Esophagus squamous epithelium (tissue), 5 donors: ENCODE measurements around the gene TSPEAR. TPM values are rescaled to one million over a fixed set of nuclear protein-coding genes. Genes with fewer than 3 reads are reported as not detected.

ENCODE experiments used
- DNase-seq: peaks from one replicate; lab custom pipeline; 2025; lab: John Stamatoyannopoulos, UW
- H3K27ac ChIP-seq, 4 donors: fragments of 200-600 bp; sonication (generic); one replicate each; pipeline ENCODE4 v1.5.1; 2016 to 2019; ENCODE audit warnings: mild to moderate bottlenecking in 1 of 4
- H3K27me3 ChIP-seq, 4 donors: fragments of 200-600 bp; sonication (generic); 1 replicate in 3 of 4; 2 replicates in 1 of 4; pipeline versions ENCODE4 v1.5.1 to v1.6.0; 2017 to 2021; ENCODE audit warnings: antibody characterized with exemption in 1 of 4
- H3K36me3 ChIP-seq, 3 donors: fragments of 200-600 bp; sonication (generic); one replicate each; pipeline ENCODE4 v1.5.1; 2016 to 2019
- H3K4me1 ChIP-seq, 3 donors: fragments of 200-600 bp; sonication (generic); one replicate each; pipeline ENCODE4 v1.5.1; 2017 to 2019
- H3K4me3 ChIP-seq, 4 donors: fragments of 200-600 bp; sonication (generic); 1 replicate in 3 of 4; 2 replicates in 1 of 4; pipeline ENCODE4 v1.5.1; 2016 to 2019; ENCODE audit warnings: mild to moderate bottlenecking in 2 of 4, moderate library complexity in 1 of 4
- H3K9me3 ChIP-seq, 3 donors: fragments of 200-600 bp; sonication (generic); one replicate each; pipeline ENCODE4 v1.5.1; 2016 to 2019
- CTCF ChIP-seq, 6 experiments: fragments of 450-650 bp in 4 of 6; fragments of 200-600 bp in 2 of 6; sonication (generic) in 2 of 6; IDR thresholded peaks; one replicate each; pipeline ENCODE4 v1.5.1; 2016 to 2019; ENCODE audit warnings: antibody characterized with exemption in 6 of 6, mild to moderate bottlenecking in 4 of 6, moderate library complexity in 4 of 6
- POLR2A ChIP-seq, 4 donors: fragments of 450-650 bp; IDR thresholded peaks; one replicate each; pipeline ENCODE4 v1.6.1; 2017; ENCODE audit warnings: antibody characterized with exemption in 4 of 4, mild to moderate bottlenecking in 4 of 4, moderate library complexity in 3 of 4
- WGBS, 2 donors: methylation state at CpG; one replicate each; pipeline ENCODE4 v1.1.5; 2018; 5-methylcytosine and 5-hydroxymethylcytosine counted together
- intact Hi-C: fragments of 100-400 bp; cut with DNase I; formaldehyde crosslinking; loops from one replicate; pipeline ENCODE4 v1.15.0; 2022
- total RNA-seq, 4 donors: library from RNA; depleted of rRNA; stranded (reverse); fragments of >200 nt; gene quantifications; one replicate each; pipeline ENCODE4 v1.1.0, GENCODE V29; 2016
- donor health status: DM: yes; HTN: yes; CAD: no.

TSPEAR gene
- total RNA-seq, 4 donors from 2014 or later = not detected

DNA sequence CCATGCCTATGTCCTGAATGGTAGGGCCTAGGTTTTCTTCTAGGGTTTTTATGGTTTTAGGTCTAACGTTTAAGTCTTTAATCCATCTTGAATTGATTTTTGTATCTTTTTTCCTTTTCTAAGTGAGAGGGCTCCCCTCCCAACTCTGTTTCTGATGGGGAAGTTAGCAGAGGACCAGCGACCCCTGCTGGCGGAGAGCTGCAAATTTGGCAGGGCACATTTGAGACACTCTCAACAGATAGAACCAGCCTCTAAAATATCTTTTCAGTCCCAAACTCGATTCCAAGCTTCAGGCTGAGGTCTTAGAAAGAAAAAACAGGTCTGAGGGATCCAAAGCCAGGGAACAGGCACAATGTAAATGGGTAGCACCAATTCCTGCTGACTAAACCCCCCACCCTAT is 223.5 kb downstream of the TSPEAR start:
- WGBS, 2 donors = 33 to 35% methylated on average over 1 to 4 of the region's 4 CpGs

GRCh38 chr21:44486302-44486701 is 225.1 kb downstream of the TSPEAR start:
- H3K4me3 ChIP-seq = peak overlapping the region in 1 of 4 donors; percentile 25
- no peaks in the 10 kb centered on the region for H3K4me1 ChIP-seq
- intact Hi-C loops = no loop called here
- no peak overlapping the region for H3K27ac ChIP-seq
- no peak for DNase-seq
- TF ChIP-seq POLR2A (IDR thresholded peaks at IDR 0.05) (no peak), CTCF (IDR thresholded peaks at IDR 0.05) (no peak)
- WGBS, 2 donors = 82 to 88% methylated on average over 9 to 14 of the region's 16 CpGs
- H3K36me3 ChIP-seq = no peaks in the 10 kb centered on the region
- H3K27me3 ChIP-seq = peaks cover 0 to 45% (median 0%) of the 10 kb centered on the region in 4 donors
- H3K9me3 ChIP-seq = no peaks in the 10 kb centered on the region

More for the DNA sequence above, 223.5 kb downstream of the TSPEAR start:
- peaks cover 0 to 37% (median 0%) of the 10 kb centered on the region in 4 donors for H3K27me3 ChIP-seq
- no peak overlapping the region for H3K27ac ChIP-seq
- intact Hi-C loops = no loop called here
- DNase-seq = no peak
- no peak overlapping the region for H3K4me3 ChIP-seq
- H3K36me3 ChIP-seq = no peaks in the 10 kb centered on the region
- no peaks in the 10 kb centered on the region for H3K4me1 ChIP-seq
- TF ChIP-seq POLR2A (IDR thresholded peaks at IDR 0.05) (no peak), CTCF (IDR thresholded peaks at IDR 0.05) (peak in 4 of 6 experiments; percentile 7 to 42 (median 20))
- H3K9me3 ChIP-seq = peaks cover 0 to 14% (median 3%) of the 10 kb centered on the region in 3 donors

GRCh38 chr21:44485796-44486195 is 225.6 kb downstream of the TSPEAR start:
- intact Hi-C loops = no loop called here
- H3K4me1 ChIP-seq = no peaks in the 10 kb centered on the region
- H3K9me3 ChIP-seq = no peaks in the 10 kb centered on the region
- DNase-seq = no peak
- no peaks in the 10 kb centered on the region for H3K36me3 ChIP-seq
- H3K27ac ChIP-seq = no peak overlapping the region
- 59 to 76% methylated on average over 6 to 10 of the region's 10 CpGs for WGBS, 2 donors
- TF ChIP-seq CTCF (IDR thresholded peaks at IDR 0.05) (no peak), POLR2A (IDR thresholded peaks at IDR 0.05) (no peak)
- H3K27me3 ChIP-seq = peaks cover 0 to 41% (median 0%) of the 10 kb centered on the region in 4 donors
- H3K4me3 ChIP-seq = peak overlapping the region in 3 of 4 donors; percentile 7 to 31 (median 25)

- WGBS, 2 donors = 66 to 75% methylated on average over 13 to 16 of the region's 25 CpGs
- peak overlapping the region in 3 of 4 donors; percentile 7 to 31 (median 25) for H3K4me3 ChIP-seq
- no peaks in the 10 kb centered on the region for H3K9me3 ChIP-seq
- no peaks in the 10 kb centered on the region for H3K4me1 ChIP-seq
- H3K27me3 ChIP-seq = peaks cover 0 to 38% (median 0%) of the 10 kb centered on the region in 4 donors
- no peak for DNase-seq
- H3K27ac ChIP-seq = no peak overlapping the region
- intact Hi-C loops = no loop called here
- H3K36me3 ChIP-seq = no peaks in the 10 kb centered on the region
- TF ChIP-seq POLR2A (IDR thresholded peaks at IDR 0.05) (no peak), CTCF (IDR thresholded peaks at IDR 0.05) (peak in 1 of 6 experiments; percentile 21)
These were observed 226.0 kb downstream of the TSPEAR start for GRCh38 chr21:44485254-44485793.

- H3K27ac ChIP-seq = no peak overlapping the region
- peaks cover 0 to 35% (median 0%) of the 10 kb centered on the region in 4 donors for H3K27me3 ChIP-seq
- no peaks in the 10 kb centered on the region for H3K9me3 ChIP-seq
- 73 to 74% methylated on average over 6 to 8 of the region's 43 CpGs for WGBS, 2 donors
- H3K36me3 ChIP-seq = no peaks in the 10 kb centered on the region
- no peaks in the 10 kb centered on the region for H3K4me1 ChIP-seq
- intact Hi-C loops = loop anchor here (5.0 kb wide), 1 partner anchor 57 kb away; no protein-coding TSS in a partner anchor
- H3K4me3 ChIP-seq = no peak overlapping the region
- TF ChIP-seq POLR2A (IDR thresholded peaks at IDR 0.05) (no peak), CTCF (IDR thresholded peaks at IDR 0.05) (no peak)
- DNase-seq = no peak
These were observed 226.7 kb downstream of the TSPEAR start for GRCh38 chr21:44484498-44485253.
